ENCODE data around the gene SCMH1. TPM values are rescaled to one million over a fixed set of nuclear protein-coding genes. Genes with fewer than 3 reads are reported as not detected.

The SCMH1 gene
- total RNA-seq, 1 experiment from 2014 or later = 42.7 TPM

- TF ChIP-seq TCF7L2 (IDR thresholded peaks at IDR 0.05; ENCODE audit: low read depth, low read length) (no peak), CTCF (IDR thresholded peaks at IDR 0.05) (no peak), SIN3A (IDR thresholded peaks at IDR 0.05; ENCODE audit: borderline replicate concordance, insufficient read depth, low read depth, low read length) (no peak), POLR2AphosphoS5 (IDR thresholded peaks at IDR 0.05; ENCODE audit: low read depth, low read length) (no peak), REST (IDR thresholded peaks at IDR 0.05; ENCODE audit: insufficient read depth in 1 of 2, low read depth in 2 of 2, low read length in 1 of 2) (no peak)
- Histone ChIP-seq H3K27ac (ENCODE audit: low read length) (no peak overlapping the region), H3K27me3 (ENCODE audit: control insufficient read depth, insufficient read depth, low read length) (no peaks in the 10 kb centered on the region), H3K4me3 (ENCODE audit: low read depth in 2 of 2, low read length in 2 of 2) (no peak overlapping the region), H3K36me3 (ENCODE audit: control insufficient read depth, insufficient read depth, low read length) (no peaks in the 10 kb centered on the region; the same call in 1 of the 2 replicates), H3K4me1 (ENCODE audit: control insufficient read depth, insufficient read depth, low read length) (peaks cover 5% of the 10 kb centered on the region; the same call in 1 of the 2 replicates), H3K9me3 (ENCODE audit: control insufficient read depth, insufficient read depth, low read depth, low read length) (no peaks in the 10 kb centered on the region)
- intact Hi-C loops (cut with micrococcal nuclease; ENCODE audit: unreplicated experiment) = no loop called here
- in situ Hi-C loops (cut with HindIII; ENCODE audit: low pct_unique_long_range_greater_than_20kb, low sequenced_read_pairs) = no loop called here
- no TSS peak for BruUV-seq (replicated peaks)
- ChIA-PET POLR2A (no interaction called here), CTCF (no interaction called here)
- no peak for ATAC-seq
- no peak for DNase-seq (ENCODE audit: low read depth, low spot score)
Measured at GRCh38 chr1:41097105-41097504, 145.0 kb downstream of the SCMH1 start.

GRCh38 chr1:41093826-41094225 is 148.3 kb downstream of the SCMH1 start:
- no peak overlapping the region for H3K27ac ChIP-seq (ENCODE audit: low read length)
- H3K27me3 ChIP-seq (ENCODE audit: control insufficient read depth, insufficient read depth, low read length) = no peaks in the 10 kb centered on the region
- POLR2A ChIA-PET = no interaction called here
- H3K4me1 ChIP-seq (ENCODE audit: control insufficient read depth, insufficient read depth, low read length) = no peaks in the 10 kb centered on the region
- DNase-seq (ENCODE audit: low read depth, low spot score) (no peak), ATAC-seq (no peak)
- no peak overlapping the region for H3K4me3 ChIP-seq (ENCODE audit: low read depth in 2 of 2, low read length in 2 of 2)
- CTCF ChIA-PET = no interaction called here
- H3K9me3 ChIP-seq (ENCODE audit: control insufficient read depth, insufficient read depth, low read depth, low read length) = no peaks in the 10 kb centered on the region
- BruUV-seq (replicated peaks) = no TSS peak
- H3K36me3 ChIP-seq (ENCODE audit: control insufficient read depth, insufficient read depth, low read length) = no peaks in the 10 kb centered on the region
- in situ Hi-C loops (cut with HindIII; ENCODE audit: low pct_unique_long_range_greater_than_20kb, low sequenced_read_pairs) = no loop called here
- no peak for TF ChIP-seq REST (IDR thresholded peaks at IDR 0.05; ENCODE audit: insufficient read depth in 1 of 2, low read depth in 2 of 2, low read length in 1 of 2)
- no peak for TF ChIP-seq TCF7L2 (IDR thresholded peaks at IDR 0.05; ENCODE audit: low read depth, low read length)
- TF ChIP-seq SIN3A (IDR thresholded peaks at IDR 0.05; ENCODE audit: borderline replicate concordance, insufficient read depth, low read depth, low read length) = no peak
- no peak for TF ChIP-seq POLR2AphosphoS5 (IDR thresholded peaks at IDR 0.05; ENCODE audit: low read depth, low read length)
- no peak for TF ChIP-seq CTCF (IDR thresholded peaks at IDR 0.05)
- intact Hi-C loops (cut with micrococcal nuclease; ENCODE audit: unreplicated experiment) = no loop called here

Data from Panc1 (cell line).